Measurements from ENCODE around the gene GPC2. TPM values are rescaled to one million over a fixed set of nuclear protein-coding genes. Genes with fewer than 3 reads are reported as not detected.

The GPC2 gene
- polyA plus RNA-seq, 2 of the 4 experiments (the other 2 are of a cell fraction), result 1.1 to 2.9 TPM

DNA sequence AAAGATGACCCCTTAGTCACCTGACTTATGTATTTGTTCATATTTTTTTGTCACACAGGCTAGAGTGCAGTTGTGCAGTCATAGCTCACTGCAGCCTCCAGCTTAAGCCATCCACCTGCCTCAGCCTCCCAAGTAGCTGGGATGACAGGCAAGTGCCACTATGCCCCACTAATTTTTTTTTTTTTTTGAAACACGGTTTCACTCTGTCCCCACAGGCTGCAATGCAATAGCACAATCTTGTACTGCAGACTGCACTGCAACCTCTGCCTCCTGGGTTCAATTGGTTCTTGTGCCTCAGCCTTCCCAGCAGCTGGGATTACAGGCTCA, 48.6 kb downstream of the GPC2 start:
- no peak overlapping the region for H3K4me2 ChIP-seq
- H3K27ac ChIP-seq, result no peak overlapping the region
- TF ChIP-seq, protein P1, sequence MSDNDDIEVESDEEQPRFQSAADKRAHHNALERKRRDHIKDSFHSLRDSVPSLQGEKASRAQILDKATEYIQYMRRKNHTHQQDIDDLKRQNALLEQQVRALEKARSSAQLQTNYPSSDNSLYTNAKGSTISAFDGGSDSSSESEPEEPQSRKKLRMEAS (IDR thresholded peaks at IDR 0.05), result no peak
- TF ChIP-seq POLR2A (IDR thresholded peaks at IDR 0.05; ENCODE audit: low read length), result no peak
- no peak for TF ChIP-seq BHLHE40 (IDR thresholded peaks at IDR 0.05; ENCODE audit: low read depth, low read length)
- TF ChIP-seq CHD2 (IDR thresholded peaks at IDR 0.05; ENCODE audit: low read length, partially characterized antibody), result no peak
- TF ChIP-seq NFE2L2 (conservative IDR thresholded peaks at IDR 0.05; ENCODE audit: low read length), result no peak
- TF ChIP-seq, protein P2, sequence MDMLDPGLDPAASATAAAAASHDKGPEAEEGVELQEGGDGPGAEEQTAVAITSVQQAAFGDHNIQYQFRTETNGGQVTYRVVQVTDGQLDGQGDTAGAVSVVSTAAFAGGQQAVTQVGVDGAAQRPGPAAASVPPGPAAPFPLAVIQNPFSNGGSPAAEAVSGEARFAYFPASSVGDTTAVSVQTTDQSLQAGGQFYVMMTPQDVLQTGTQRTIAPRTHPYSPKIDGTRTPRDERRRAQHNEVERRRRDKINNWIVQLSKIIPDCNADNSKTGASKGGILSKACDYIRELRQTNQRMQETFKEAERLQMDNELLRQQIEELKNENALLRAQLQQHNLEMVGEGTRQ (IDR thresholded peaks at IDR 0.05), result no peak
- TF ChIP-seq, protein P3, sequence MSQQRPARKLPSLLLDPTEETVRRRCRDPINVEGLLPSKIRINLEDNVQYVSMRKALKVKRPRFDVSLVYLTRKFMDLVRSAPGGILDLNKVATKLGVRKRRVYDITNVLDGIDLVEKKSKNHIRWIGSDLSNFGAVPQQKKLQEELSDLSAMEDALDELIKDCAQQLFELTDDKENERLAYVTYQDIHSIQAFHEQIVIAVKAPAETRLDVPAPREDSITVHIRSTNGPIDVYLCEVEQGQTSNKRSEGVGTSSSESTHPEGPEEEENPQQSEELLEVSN (IDR thresholded peaks at IDR 0.05; ENCODE audit: borderline replicate concordance, low read depth), result no peak
- TF ChIP-seq, protein P4, sequence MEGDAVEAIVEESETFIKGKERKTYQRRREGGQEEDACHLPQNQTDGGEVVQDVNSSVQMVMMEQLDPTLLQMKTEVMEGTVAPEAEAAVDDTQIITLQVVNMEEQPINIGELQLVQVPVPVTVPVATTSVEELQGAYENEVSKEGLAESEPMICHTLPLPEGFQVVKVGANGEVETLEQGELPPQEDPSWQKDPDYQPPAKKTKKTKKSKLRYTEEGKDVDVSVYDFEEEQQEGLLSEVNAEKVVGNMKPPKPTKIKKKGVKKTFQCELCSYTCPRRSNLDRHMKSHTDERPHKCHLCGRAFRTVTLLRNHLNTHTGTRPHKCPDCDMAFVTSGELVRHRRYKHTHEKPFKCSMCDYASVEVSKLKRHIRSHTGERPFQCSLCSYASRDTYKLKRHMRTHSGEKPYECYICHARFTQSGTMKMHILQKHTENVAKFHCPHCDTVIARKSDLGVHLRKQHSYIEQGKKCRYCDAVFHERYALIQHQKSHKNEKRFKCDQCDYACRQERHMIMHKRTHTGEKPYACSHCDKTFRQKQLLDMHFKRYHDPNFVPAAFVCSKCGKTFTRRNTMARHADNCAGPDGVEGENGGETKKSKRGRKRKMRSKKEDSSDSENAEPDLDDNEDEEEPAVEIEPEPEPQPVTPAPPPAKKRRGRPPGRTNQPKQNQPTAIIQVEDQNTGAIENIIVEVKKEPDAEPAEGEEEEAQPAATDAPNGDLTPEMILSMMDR (IDR thresholded peaks at IDR 0.05), result no peak
- TF ChIP-seq RFX5 (IDR thresholded peaks at IDR 0.05), result no peak
- TF ChIP-seq, protein P5, sequence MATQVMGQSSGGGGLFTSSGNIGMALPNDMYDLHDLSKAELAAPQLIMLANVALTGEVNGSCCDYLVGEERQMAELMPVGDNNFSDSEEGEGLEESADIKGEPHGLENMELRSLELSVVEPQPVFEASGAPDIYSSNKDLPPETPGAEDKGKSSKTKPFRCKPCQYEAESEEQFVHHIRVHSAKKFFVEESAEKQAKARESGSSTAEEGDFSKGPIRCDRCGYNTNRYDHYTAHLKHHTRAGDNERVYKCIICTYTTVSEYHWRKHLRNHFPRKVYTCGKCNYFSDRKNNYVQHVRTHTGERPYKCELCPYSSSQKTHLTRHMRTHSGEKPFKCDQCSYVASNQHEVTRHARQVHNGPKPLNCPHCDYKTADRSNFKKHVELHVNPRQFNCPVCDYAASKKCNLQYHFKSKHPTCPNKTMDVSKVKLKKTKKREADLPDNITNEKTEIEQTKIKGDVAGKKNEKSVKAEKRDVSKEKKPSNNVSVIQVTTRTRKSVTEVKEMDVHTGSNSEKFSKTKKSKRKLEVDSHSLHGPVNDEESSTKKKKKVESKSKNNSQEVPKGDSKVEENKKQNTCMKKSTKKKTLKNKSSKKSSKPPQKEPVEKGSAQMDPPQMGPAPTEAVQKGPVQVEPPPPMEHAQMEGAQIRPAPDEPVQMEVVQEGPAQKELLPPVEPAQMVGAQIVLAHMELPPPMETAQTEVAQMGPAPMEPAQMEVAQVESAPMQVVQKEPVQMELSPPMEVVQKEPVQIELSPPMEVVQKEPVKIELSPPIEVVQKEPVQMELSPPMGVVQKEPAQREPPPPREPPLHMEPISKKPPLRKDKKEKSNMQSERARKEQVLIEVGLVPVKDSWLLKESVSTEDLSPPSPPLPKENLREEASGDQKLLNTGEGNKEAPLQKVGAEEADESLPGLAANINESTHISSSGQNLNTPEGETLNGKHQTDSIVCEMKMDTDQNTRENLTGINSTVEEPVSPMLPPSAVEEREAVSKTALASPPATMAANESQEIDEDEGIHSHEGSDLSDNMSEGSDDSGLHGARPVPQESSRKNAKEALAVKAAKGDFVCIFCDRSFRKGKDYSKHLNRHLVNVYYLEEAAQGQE (IDR thresholded peaks at IDR 0.05), result no peak
- TF ChIP-seq SMC3 (IDR thresholded peaks at IDR 0.05), result no peak
- no peak for TF ChIP-seq POLR2AphosphoS2 (conservative IDR thresholded peaks at IDR 0.05; ENCODE audit: low read length)
- TF ChIP-seq ZFP36 (IDR thresholded peaks at IDR 0.05; ENCODE audit: borderline replicate concordance, partially characterized antibody), result no peak
- no peak for TF ChIP-seq TFCP2L1 (CRISPR knock-in tag; IDR thresholded peaks at IDR 0.05)
- TF ChIP-seq, protein P6, sequence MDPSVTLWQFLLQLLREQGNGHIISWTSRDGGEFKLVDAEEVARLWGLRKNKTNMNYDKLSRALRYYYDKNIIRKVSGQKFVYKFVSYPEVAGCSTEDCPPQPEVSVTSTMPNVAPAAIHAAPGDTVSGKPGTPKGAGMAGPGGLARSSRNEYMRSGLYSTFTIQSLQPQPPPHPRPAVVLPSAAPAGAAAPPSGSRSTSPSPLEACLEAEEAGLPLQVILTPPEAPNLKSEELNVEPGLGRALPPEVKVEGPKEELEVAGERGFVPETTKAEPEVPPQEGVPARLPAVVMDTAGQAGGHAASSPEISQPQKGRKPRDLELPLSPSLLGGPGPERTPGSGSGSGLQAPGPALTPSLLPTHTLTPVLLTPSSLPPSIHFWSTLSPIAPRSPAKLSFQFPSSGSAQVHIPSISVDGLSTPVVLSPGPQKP (IDR thresholded peaks at IDR 0.05; ENCODE audit: low read depth, low read length), result no peak
- TF ChIP-seq, protein P7, sequence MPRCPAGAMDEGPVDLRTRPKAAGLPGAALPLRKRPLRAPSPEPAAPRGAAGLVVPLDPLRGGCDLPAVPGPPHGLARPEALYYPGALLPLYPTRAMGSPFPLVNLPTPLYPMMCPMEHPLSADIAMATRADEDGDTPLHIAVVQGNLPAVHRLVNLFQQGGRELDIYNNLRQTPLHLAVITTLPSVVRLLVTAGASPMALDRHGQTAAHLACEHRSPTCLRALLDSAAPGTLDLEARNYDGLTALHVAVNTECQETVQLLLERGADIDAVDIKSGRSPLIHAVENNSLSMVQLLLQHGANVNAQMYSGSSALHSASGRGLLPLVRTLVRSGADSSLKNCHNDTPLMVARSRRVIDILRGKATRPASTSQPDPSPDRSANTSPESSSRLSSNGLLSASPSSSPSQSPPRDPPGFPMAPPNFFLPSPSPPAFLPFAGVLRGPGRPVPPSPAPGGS (IDR thresholded peaks at IDR 0.05), result no peak
- no peak for TF ChIP-seq HOXB5 (CRISPR knock-in tag; IDR thresholded peaks at IDR 0.05)
- no peak for TF ChIP-seq HEYL (CRISPR knock-in tag; IDR thresholded peaks at IDR 0.05)
- H3K4me3 ChIP-seq, result no peak overlapping the region
- no peak for DNase-seq (ENCODE audit: low read depth in 1 of 2, low spot score in 1 of 2)
- ChIA-PET POLR2A (interaction anchor here (3.4 kb wide), 1 partner anchor 28 kb away, joined by 8 read pairs; the partner anchor contains the start of genes AP4M1 and MCM7), CTCF (interaction anchor here (1.0 to 13.2 kb wide), 7 partner anchors 22 to 279 kb away, joined by 3 to 245 read pairs (median 7); partner anchors contain the start of genes AP4M1, GJC3, LAMTOR4 and MCM7)
- WGBS (ENCODE audit: missing lambda C conversion rate), result 70% methylated on average over 1 of the region's 1 CpG
- H3K4me1 ChIP-seq, result peaks cover 30% of the 10 kb centered on the region
- H3K9me3 ChIP-seq, result no peaks in the 10 kb centered on the region
- no peak for ATAC-seq
- FAIRE-seq, result no peak
